Stomach (tissue), 9 donors: ENCODE results near the gene TRPV3. TPM values are rescaled to one million over a fixed set of nuclear protein-coding genes. Genes with fewer than 3 reads are reported as not detected.
"Not testable (repeated sequence)": the region's sequence is repeated elsewhere in the genome, so short reads cannot be mapped to it uniquely, and the experiment has no call there.

Source experiments
- DNase-seq, 2 donors: peaks; one replicate each; pipeline versions ENCODE4 v3.0.0 to v3.0.0-alpha.2; 2013 to 2019
- H3K27ac ChIP-seq, 5 donors: fragments of 200-600 bp in 4 of 5; sonication (generic) in 4 of 5; one replicate each; pipeline ENCODE4 v1.5.1; 2013 to 2019; ENCODE audit warnings: mild to moderate bottlenecking in 1 of 5, moderate library complexity in 1 of 5
- H3K27me3 ChIP-seq, 3 donors: fragments of 200-600 bp; sonication (generic); one replicate each; pipeline ENCODE4 v1.5.1; 2017 to 2019; ENCODE audit warnings: mixed run types in 1 of 3
- H3K36me3 ChIP-seq, 4 donors: fragments of 200-600 bp; sonication (generic); 1 replicate in 3 of 4; 2 replicates in 1 of 4; pipeline ENCODE4 v1.5.1; 2016 to 2019
- H3K4me1 ChIP-seq, 4 donors: fragments of 200-600 bp; sonication (generic); one replicate each; pipeline ENCODE4 v1.5.1; 2016 to 2019
- H3K4me3 ChIP-seq, 4 donors: fragments of 200-600 bp; sonication (generic) in 3 of 4; one replicate each; pipeline ENCODE4 v1.5.1; 2016 to 2019; ENCODE audit warnings: mild to moderate bottlenecking in 1 of 4
- H3K9me3 ChIP-seq, 4 donors: fragments of 200-600 bp; sonication (generic); one replicate each; pipeline ENCODE4 v1.5.1; 2016 to 2019
- CTCF ChIP-seq, 7 experiments: fragments of 450-650 bp in 4 of 7; fragments of 200-600 bp in 3 of 7; sonication (generic) in 3 of 7; IDR thresholded peaks; one replicate each; pipeline ENCODE4 v1.5.1; 2016 to 2019; ENCODE audit warnings: antibody characterized with exemption in 7 of 7, control low read depth in 2 of 7, mild to moderate bottlenecking in 1 of 7
- EP300 ChIP-seq: sonication (generic); formaldehyde crosslinking; IDR thresholded peaks from one replicate; pipeline ENCODE4 v1.6.1; 2017; ENCODE audit warnings: antibody characterized with exemption
- POLR2A ChIP-seq, 4 donors: fragments of 450-650 bp; IDR thresholded peaks; one replicate each; pipeline ENCODE4 v1.6.1; 2016; ENCODE audit warnings: antibody characterized with exemption in 4 of 4, control low read depth in 2 of 4, mild to moderate bottlenecking in 1 of 4, moderate library complexity in 1 of 4
- POLR2AphosphoS5 ChIP-seq, 3 donors: sonication (generic); formaldehyde crosslinking; IDR thresholded peaks; one replicate each; pipeline ENCODE4 v1.6.1; 2016; ENCODE audit warnings: antibody characterized with exemption in 3 of 3
- WGBS, 5 donors: extraction: QIAGEN DNeasy Blood & Tissue Kit in 3 of 5; methylation state at CpG; one replicate each; pipeline versions ENCODE4 v1.1.5 to v1.1.7; 2013 to 2018; 5-methylcytosine and 5-hydroxymethylcytosine counted together
- intact Hi-C: fragments of 100-400 bp; cut with DNase I; formaldehyde crosslinking; loops from one replicate; pipeline ENCODE4 v1.15.1; 2023; ENCODE audit warnings: low total_unique reads
- polyA plus RNA-seq, 3 donors: library from polyadenylated mRNA; stranded (reverse); fragments of 200-250 nt; gene quantifications; one replicate each; pipeline ENCODE4 v1.2.3, GENCODE V29; 2013
- total RNA-seq, 5 donors: library from RNA; depleted of rRNA; stranded (reverse); fragments of >200 nt; gene quantifications; one replicate each; pipeline versions ENCODE4 v1.1.0 to v1.2.3, GENCODE V29; 2014 to 2016
- donor health status: healthy with polysubstance abuse.
- donor health status: Bipolar disorder and iron deficiency.
- donor health status: healthy.

Gene TRPV3
- total and polyA plus RNA-seq, 8 donors: under 0.01 to 6.7 (median 0.33) TPM; not detected in 1

GRCh38 chr17:3582915-3583314, 25.3 kb upstream of the TRPV3 start:
- Histone ChIP-seq H3K9me3 (no peaks in the 10 kb centered on the region), H3K4me3 (no peak overlapping the region), H3K4me1 (no peaks in the 10 kb centered on the region), H3K36me3 (peaks cover 15 to 78% (median 76%) of the 10 kb centered on the region in 4 donors), H3K27me3 (no peaks in the 10 kb centered on the region), H3K27ac (no peak overlapping the region)
- TF ChIP-seq POLR2AphosphoS5 (IDR thresholded peaks at IDR 0.05): no peak
- TF ChIP-seq POLR2A (IDR thresholded peaks at IDR 0.05): no peak
- no peak for TF ChIP-seq CTCF (IDR thresholded peaks at IDR 0.05)
- no peak for TF ChIP-seq EP300
- 96 to 98% (median 97%) methylated on average over 9 of the region's 9 CpGs for WGBS, 5 donors
- intact Hi-C loops: no loop called here
- DNase-seq: no peak

DNA sequence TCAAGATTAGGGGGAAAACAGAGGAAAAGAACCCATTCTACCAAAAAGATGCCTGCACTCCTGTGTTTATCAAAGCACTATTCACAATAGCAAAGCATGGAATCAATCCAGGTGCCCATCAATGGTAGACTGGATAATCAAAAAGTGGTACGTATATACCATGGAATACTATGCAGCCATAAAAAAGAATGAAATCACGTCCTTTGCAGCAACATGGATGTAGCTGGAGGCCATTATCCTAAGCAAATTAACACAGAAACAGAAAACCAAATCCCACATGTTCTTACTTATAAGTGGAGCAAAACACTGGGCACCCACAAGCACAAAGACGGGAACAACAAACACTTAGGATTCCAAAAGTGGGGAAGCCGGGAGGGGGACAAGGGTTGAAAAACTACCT, 21.1 kb upstream of the TRPV3 start:
- 72 to 98% (median 98%) methylated on average over 4 of the region's 4 CpGs for WGBS, 5 donors
- H3K27ac ChIP-seq, H3K4me1 ChIP-seq, H3K9me3 ChIP-seq, H3K4me3 ChIP-seq, intact Hi-C loops, H3K27me3 ChIP-seq, DNase-seq: not testable (repeated sequence)
- peaks cover 5 to 66% (median 61%) of the 10 kb centered on the region in 4 donors for H3K36me3 ChIP-seq

- Histone ChIP-seq H3K27me3 (no peaks in the 10 kb centered on the region), H3K4me1 (no peaks in the 10 kb centered on the region), H3K4me3 (no peak overlapping the region), H3K9me3 (no peaks in the 10 kb centered on the region), H3K36me3 (peaks cover 12 to 70% (median 63%) of the 10 kb centered on the region in 4 donors), H3K27ac (no peak overlapping the region)
- TF ChIP-seq POLR2AphosphoS5 (IDR thresholded peaks at IDR 0.05) (no peak), POLR2A (IDR thresholded peaks at IDR 0.05) (no peak), CTCF (IDR thresholded peaks at IDR 0.05) (no peak), EP300 (no peak)
- intact Hi-C loops: no loop called here
- WGBS, 5 donors: 83 to 91% (median 88%) methylated on average over 11 of the region's 11 CpGs
- no peak for DNase-seq
Observed at GRCh38 chr17:3576970-3577369, 19.4 kb upstream of the TRPV3 start.

DNA sequence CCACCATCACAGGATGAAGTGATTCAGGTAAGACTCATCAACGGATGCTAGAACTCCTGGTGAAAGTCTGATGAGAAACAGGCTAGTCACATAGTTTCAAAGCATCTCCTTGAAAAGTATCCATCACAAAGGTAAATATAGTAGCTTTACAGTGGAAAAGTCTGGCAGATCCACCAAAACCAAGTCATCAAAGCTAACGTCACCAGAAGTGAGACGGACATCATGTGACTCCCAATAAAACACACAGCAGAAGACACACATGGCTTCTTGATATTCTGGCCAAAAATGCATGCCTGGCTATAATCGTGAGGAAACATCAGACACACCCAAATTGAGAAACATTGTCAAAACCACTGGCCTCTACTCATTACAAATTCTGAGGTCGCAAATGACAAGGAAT, 17.9 kb upstream of the TRPV3 start:
- Histone ChIP-seq H3K27me3 (no peaks in the 10 kb centered on the region), H3K36me3 (peaks cover 12 to 80% (median 72%) of the 10 kb centered on the region in 4 donors), H3K4me1 (no peaks in the 10 kb centered on the region), H3K9me3 (no peaks in the 10 kb centered on the region), H3K27ac (no peak overlapping the region), H3K4me3 (no peak overlapping the region)
- TF ChIP-seq EP300 (no peak), POLR2A (IDR thresholded peaks at IDR 0.05) (no peak), POLR2AphosphoS5 (IDR thresholded peaks at IDR 0.05) (no peak), CTCF (IDR thresholded peaks at IDR 0.05) (no peak)
- no peak for DNase-seq
- 74 to 88% (median 81%) methylated on average over 5 of the region's 5 CpGs for WGBS, 5 donors
- intact Hi-C loops: no loop called here

- no peaks in the 10 kb centered on the region for H3K27me3 ChIP-seq
- H3K4me3 ChIP-seq: no peak overlapping the region
- 87 to 97% (median 92%) methylated on average over 7 of the region's 7 CpGs for WGBS, 5 donors
- peaks cover 8 to 76% (median 72%) of the 10 kb centered on the region in 4 donors for H3K36me3 ChIP-seq
- intact Hi-C loops: no loop called here
- no peak for DNase-seq
- H3K9me3 ChIP-seq: no peaks in the 10 kb centered on the region
- H3K27ac ChIP-seq: no peak overlapping the region
- no peaks in the 10 kb centered on the region for H3K4me1 ChIP-seq
- no peak for TF ChIP-seq EP300
- TF ChIP-seq CTCF (IDR thresholded peaks at IDR 0.05): no peak
- no peak for TF ChIP-seq POLR2AphosphoS5 (IDR thresholded peaks at IDR 0.05)
- no peak for TF ChIP-seq POLR2A (IDR thresholded peaks at IDR 0.05)
Observed at GRCh38 chr17:3574231-3574630, 16.6 kb upstream of the TRPV3 start.
